GM18909 (cell line): ENCODE results near the gene GALC.

Experiments used
- ATAC-seq: cut with Tn5 transposase; IDR thresholded peaks from one replicate; pipeline ENCODE4 v1.9.1; 2021; ENCODE audit warnings: mild to moderate bottlenecking; ENCODE audit not compliant: unreplicated experiment, poor library complexity

The GALC gene

DNA sequence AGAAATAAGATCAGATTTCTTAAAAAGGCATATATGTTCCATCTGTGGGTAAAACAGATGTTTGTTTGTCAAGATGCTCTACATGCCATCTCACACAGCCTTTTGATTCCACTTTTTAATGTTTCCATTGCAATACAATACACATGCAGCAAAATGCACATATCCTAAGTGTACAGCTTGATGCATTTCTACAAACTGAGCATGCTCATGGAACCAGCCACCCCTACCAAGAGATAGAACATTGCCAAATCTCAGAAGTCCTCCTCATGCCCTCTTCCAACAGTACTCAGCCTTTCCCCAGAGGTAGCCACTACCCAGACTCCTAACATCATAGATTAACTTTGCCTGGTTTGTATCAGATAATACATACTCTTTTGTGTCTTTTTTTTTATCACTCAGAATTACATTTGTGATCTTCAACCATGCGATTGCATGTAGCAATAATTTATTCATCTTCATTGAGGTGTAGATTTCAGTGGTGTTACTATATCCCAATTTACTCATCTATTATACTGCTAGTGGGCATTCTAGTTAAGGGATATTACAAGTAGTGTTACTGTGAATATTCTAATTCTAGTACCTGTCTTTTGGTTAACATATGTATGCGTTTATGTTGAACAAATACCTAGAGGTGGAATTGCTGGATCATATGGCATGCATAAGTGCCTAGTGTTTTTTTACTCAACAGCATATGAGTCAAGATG, 15.2 kb upstream of the GALC start:
- no peak for ATAC-seq

DNA sequence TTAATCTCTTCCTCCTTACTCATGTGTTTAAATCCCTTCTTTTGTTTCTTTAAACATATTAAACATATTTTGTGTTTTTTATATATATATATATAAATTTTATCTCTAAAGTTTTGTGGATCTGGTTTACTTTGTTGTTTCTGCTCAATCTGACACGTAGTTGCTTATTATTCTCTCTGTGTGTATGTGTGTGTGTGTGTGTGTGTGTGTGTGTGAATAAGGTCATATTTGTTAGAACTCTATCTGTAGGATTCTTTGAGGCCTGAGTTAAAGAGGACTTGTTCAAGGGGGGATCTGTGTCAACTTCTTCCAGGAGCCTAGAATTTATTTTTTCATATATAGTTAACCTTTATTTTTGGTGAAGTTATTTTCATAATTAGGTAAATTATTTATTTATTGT, 14.6 kb upstream of the GALC start:
- no peak for ATAC-seq

DNA sequence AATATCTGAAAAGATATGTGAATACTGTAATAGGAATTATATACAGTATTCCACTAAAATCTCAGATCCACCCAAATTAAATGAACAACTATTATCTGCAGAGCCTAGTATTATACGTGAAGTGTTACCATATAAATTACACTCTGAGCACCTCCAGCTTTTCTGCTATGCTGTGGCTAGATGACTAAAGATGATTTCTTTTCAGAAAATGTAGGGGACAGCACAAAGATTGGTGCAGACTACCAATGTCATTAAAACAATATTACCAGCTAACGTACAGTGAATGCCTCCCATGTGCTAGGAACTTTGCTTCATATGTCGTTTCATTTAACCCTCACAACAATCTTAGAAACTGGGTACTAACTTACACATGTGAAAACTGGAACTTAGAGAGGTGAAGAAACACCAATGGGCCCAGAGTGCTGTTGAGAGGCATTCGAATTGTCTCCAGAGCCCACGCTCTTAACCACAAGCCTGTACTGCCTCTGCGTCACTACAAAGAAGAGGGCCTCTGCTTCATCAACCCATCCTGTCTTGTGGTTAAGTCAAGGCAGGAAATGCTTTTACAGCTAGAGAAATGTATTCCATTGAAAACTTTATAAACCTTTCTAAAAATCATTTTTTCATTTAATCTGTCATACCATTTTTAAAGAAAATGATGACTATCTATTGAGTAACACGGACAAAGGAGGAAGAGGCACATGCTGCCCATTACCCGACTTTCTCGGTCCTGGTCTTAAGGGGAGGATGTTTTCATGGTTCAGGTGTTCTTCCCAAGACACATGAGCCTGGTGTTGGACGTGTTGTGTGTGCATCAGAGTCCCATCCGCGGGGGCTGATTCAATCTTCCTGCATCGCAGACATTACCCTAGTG, 13.2 kb upstream of the GALC start:
- ATAC-seq: peak; percentile 91

DNA sequence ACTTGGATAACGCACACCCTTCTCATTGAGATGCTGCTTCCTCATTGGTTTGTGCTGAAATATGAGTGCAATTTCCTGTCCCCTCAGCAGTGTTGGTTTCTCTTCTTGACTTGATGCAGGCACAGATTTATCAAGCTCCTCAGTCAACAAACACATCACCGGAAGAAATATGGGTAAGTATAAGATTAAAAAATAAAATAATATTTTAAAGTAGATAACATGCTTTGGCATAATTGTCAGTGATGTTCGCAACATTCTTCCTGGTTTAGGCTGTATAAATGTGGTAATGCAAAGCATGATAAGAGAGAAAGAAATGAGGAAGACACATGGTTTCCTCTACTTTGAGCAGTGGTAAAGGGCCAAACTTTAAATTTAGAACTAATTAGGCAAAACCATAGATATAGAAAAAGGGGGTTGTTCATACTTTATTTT, 12.1 kb upstream of the GALC start, which contains the start of gene GPR65:
Gene GPR65 (plus strand): TSS at position 86 of the 432 bp plus-strand sequence. CDS start 5,713 bp downstream, outside the sequence.
- ATAC-seq: peak; percentile 75

DNA sequence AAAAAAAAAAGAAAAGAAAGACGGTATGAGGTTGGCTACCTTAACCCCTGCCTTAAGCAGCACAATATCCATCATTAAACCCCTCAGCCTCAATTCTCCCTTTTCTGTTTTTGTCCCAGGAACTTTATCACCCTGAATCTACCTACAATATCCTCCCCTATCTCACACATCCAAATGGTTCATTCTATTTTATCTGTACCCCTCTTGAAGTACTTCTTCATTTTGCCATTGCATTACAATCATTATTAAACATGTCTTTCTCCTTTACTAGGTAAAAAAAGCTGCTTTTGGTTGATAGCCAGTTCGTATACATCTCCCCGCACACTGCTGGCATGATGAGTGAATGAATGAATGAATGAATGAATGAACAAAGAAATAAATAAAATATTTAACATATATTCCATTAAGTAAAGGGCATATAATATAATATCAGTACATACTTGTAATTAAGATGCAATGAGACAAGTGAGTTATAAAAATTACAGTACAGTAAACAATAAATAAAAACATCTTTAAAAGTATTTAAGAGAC, 11.6 kb upstream of the GALC start:
- ATAC-seq: no peak

DNA sequence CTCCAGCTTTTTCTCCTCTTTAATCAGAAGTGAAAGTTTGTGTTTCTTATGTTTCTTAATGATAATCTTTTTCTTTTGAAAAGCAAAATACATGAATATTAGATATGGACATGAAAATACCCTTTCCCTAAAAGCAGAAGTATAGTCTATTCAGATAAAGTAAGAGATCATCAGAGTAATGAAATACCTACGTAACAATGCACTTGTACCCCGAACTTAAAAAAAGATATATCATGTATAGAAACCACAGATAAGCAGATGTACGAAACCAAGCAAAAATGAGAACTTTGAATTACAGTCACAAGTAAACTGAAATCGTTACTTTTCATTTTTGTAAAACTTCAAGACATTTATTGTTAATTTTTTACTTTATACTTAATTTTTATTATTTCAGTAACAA, 10.4 kb upstream of the GALC start:
- no peak for ATAC-seq

DNA sequence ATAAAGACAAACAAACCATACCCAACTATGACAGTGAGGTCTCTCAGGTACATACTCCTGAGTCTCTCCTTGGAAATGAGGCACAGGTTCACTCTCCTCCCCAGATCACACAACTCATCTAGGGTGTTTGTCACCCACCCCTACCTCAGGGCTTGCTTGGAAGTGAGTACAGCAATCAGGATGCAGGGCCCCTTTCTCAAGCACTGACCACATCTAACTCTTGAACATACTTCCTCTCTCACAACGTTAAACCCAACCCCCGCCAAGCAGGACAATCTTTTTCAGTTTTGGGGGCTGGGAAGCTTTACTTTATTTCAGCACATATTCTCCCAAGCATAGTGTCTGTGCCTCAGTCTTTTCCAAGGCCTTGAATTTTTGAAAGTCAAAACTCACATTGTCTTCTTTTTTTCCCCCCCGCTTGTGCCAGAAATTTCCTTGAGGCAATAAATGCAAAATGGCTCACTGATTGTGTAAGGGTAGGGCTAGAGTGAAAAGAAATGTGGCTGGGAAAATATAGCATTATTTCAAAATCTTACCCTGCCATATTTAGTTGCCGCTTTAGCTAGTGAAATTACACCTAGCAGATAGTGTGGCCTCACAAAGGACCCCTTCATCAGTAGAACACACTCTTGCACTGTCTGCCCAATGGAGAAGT, 9.6 kb upstream of the GALC start:
- ATAC-seq: no peak

DNA sequence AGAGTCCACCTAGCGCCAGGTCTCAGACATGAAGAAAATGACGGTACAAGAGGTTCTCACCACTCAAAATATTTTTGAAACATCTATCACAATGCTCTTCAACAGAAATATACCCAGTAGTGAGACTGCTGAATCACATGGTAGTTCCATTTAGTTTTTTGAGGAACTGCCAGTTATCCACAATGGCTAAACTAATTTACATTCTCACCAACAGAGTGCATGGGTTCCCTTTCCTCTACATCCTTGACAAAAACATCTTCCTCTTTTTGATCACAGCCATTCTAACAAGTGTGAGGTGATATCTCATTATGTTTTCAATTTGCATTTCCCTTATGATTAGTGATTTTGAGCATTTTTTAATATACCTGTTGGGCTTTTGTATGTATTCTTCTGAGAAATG, 6.3 kb upstream of the GALC start:
- no peak for ATAC-seq

DNA sequence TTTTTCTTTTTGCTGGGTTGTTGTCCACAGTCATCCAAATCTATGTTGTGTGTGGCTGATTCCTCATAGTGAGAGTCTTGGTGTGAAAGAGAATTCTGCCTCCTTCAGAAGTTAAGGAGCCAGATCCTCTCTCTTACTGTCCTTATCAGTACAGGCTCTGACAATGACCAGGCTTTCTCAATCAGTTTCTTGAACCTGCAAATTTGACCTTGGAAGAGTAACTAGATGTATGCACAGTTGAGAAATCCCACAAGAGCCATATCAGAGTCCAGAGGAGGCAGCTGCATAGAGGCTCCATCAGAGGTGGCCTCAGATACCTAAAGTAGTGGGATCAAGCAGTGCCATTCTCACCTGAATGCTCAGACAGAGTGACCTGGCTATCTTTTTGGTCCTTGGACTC, 5.5 kb upstream of the GALC start:
- ATAC-seq: no peak

DNA sequence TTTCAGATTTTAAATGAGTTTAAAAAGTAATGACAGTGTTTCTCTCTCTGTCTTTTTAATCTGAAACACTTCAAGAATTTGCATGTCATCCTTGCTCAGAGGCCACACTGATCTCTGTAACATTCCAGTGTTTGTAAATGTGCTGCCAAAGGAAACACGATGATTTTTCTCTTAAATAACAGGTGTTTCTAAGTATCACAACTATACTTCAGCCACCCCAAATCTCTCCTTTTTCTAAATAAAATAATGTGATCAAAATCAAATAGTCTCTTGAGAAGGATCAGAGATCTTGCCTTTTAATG, 3.3 kb upstream of the GALC start:
- no peak for ATAC-seq

DNA sequence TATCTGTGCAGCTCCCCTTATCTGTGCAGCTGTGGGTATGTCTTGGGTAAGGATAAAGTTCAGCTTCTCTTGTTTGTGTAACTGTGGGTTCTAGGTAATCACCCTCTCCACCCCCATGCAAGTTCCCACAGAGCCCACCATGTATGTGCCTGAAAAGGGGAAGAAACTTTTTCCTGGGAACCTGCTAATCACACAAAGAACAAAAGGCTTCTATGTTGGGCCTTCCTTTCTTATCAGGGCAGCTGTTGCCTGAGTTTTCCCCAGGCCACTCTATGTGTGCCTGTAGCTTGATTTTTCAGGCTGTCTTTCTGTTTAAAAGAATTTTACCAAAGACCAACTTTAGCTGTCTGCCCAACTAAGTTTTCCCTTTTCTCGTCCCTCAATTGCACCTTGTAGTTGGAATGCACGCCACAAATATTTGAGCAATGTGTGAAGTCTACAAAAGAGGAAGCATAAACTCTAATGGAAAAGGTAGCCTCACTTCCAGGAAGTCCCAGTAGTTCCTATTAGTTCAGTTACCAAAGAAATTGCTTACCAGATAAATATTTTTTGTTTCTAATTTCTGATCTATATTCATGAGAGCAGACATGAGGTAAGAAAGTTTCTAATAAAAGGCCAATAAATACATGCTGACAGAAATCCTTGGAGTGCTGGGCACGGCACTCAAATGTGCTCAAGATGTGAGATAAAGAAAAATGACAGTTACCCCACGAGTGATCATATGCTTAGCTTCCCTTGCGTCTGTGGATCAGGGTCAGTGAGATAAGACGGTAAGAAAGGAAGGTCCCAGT, 2.7 kb upstream of the GALC start:
- no peak for ATAC-seq

DNA sequence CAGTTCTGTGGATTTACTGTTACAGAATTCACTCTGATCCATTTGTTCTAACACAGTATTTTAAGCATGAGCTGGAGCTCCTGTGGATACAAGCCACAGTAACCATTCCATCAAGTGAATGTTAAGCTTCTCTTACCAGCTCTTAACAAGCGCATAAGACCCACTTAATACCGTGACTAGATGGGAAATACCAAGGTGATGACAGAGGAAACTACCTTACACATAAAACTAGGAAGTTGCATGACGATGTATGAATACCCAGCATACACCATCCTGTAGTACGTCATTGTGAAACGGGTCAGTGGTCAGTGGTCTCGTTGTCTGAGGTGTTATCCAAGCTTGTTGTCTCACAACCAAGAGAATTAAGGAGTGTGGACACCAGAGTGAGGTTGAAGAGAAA, 2.0 kb upstream of the GALC start:
- ATAC-seq: peak; percentile 43

DNA sequence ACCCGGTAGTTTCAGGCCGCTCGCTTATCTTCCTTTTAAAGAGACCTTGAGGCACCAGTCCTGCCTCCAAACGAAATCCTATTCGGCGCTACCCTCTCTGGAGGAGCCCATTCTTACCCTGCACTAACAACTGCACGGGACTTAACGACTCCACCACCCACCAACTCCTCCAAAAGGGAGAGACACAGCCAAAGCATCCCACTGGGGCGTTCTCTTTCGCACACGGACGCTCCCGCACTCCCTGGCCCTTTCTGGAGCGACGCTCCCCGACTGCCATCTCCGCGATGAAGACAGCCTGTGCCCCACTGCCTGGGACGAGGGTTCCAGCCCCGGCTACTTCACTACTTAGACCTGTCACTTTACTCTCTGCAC, 650 bp downstream of the GALC start:
- ATAC-seq: peak; percentile 2

DNA sequence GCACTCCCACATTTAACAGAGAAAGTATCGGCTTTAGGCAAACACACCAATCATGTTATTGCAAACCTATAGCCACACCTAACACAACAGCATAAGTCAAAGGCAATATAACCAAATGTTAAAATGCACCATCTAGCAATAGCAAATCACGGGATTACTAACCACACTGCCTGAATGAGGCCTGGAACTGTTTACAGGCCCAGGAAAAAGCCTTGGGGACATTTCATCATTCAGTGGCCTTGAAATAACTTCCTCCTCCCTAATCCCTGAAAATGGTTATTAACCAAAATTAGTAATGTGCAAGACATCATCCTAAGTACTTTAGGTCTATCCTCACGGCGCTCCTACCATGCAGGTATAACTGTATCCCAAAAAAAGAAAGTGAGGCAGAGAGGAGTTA, 2.3 kb downstream of the GALC start:
- ATAC-seq: no peak

DNA sequence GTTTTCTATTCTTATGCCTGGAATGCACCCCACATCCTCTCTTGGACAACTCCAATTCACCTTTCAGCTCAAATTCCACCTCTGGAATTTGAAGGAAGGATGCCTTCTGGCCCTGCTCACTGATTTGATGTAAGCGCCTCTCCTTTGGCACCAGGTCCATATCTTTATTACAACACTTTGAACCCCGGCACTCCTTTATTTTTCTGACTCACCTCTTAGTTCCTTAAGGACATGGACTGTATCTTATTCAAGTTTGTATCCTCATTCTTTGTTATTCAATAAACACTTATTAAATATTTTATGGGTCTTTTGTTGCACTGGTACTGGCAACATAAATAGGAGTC, 3.1 kb downstream of the GALC start:
- ATAC-seq: no peak

DNA sequence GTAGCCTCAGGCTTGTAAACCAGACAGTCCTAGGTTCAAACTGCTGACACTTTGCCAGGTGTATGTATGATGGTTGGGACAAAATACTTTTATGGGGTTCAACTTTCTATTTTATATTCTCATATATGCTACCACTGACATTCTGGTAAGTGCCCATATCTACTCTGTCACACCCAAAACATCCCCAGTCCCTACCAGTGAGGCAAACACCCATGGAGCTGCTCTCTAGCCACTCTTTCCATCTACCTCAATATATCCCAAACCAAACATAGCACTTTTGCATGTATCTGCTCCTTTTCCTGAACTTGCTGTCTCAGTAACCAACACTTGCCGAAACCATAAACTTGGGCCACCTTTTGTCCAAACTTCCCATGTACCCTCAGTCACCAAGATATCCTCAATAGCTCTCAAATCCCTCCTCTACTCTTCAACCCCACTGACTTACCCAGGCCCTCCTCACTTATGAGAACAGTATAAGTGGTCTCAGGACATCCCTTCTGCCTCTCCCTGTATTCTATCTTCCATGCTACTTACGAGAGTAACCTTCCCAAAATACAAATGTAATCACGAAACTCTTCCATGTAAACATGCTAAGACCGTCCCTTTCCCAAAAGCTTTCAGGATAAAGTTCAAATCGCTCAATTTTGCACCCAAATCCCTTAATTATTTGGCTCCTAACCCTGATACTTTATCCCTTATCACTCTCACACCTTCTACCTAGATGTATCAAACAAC, 3.6 kb downstream of the GALC start:
- no peak for ATAC-seq

DNA sequence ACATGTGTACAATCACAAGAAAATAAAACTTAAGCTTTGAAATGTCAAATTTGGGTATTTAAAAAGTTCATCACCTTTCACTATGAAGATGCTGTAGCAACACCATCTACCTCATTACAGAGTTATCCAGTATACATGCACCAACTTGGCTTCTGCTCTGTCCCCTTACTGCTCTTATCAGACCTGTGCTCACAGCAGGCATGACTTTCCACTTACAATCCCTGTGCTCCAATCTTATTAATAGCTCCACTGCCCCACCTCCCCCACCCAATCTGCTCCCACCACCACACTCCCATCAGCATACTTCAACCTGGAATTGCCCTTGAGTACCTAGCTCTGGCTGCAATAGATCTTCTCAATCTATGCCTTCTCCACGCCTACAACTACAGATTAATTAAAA, 13.3 kb downstream of the GALC start:
- ATAC-seq: no peak

DNA sequence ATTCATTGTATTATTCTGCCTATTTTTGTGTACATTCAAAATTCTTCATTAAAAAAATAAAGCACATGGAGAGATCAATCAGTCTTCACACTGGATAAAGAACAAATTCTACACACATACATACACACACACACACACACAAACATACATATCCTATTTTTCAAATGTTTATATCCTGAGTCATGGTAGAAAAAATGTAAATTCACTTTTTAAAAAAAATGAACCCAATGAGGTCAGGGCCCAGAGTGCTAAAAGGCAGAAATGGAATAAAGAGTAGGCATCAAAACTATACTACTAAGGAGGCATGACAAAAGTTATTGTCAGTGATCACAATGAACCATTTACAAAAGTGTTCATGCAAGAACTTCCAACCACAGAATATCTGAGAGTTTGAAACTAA, 17.3 kb downstream of the GALC start:
- ATAC-seq: no peak

DNA sequence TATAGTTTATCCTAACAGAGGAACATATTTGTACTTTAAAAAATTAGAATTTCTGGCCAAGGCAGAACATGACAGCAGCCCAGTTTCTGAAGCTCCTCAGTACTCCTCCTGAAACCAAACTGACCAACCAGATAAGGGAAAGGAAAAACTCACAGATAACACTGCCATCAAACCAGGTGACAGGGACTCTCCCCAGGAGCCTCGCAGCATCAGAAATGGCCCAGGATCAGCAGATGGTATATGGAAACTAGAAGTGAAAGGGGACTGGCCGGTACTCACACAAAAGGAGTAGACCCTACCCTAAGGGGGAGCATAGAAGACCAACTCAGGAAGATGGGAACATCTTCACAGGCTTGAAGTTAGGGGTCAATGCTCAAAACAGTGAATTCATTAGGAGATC, 22.0 kb downstream of the GALC start:
- peak; percentile 91 for ATAC-seq

DNA sequence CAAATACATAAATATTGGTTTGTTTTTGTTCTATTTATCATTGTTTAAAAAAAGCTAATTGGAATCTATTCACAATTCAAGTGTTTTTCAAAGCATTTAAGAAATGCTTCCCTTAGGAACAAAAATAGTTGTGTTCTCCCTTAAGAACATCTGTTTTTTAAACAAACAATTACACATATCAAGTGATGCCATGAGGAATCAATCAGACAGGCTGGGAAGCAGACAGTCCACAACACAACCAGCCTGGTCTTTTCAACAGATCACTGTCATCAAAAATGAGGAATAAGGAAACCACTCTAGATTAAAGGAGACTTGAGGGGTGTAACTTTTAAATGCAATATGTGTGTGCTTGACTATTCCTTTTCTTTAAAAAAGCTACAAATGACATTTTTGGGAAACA, 25.5 kb downstream of the GALC start:
- no peak for ATAC-seq
